ENCODE results near the gene GASK1A. TPM values are rescaled to one million over a fixed set of nuclear protein-coding genes. Genes with fewer than 3 reads are reported as not detected.

Gene GASK1A
- total and polyA plus RNA-seq, 10 of the 15 experiments (the other 5 are each of a cell fraction or from before 2014, with no cell fraction given): 0.18 TPM; not detected in 9

DNA sequence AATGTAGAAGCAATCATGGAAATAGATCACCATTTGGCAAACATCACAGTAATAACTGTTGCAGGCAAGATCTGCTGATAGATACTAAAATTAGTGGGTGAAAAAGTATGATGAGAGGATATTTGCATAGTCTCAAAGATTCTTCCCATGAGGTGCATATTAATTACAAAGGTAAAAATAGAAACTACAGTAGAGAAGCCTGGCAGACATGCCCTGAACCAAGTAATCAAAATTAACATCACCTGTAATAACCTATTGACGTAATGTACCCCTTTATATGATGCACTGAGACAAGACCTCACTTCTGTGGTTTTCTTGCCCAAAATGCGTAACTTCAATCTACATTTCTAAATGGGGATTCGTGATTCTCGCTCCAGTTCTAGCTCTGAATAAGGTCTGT, 112.4 kb downstream of the GASK1A start (continued):
- TF ChIP-seq ZNF207 (IDR thresholded peaks at IDR 0.05; ENCODE audit: borderline replicate concordance) (no peak), KAT2A (conservative IDR thresholded peaks at IDR 0.05; ENCODE audit: control insufficient read depth, low read depth, low read length) (no peak), NFYB (IDR thresholded peaks at IDR 0.05; ENCODE audit: insufficient read depth, low read depth, low read length) (no peak)

DNA sequence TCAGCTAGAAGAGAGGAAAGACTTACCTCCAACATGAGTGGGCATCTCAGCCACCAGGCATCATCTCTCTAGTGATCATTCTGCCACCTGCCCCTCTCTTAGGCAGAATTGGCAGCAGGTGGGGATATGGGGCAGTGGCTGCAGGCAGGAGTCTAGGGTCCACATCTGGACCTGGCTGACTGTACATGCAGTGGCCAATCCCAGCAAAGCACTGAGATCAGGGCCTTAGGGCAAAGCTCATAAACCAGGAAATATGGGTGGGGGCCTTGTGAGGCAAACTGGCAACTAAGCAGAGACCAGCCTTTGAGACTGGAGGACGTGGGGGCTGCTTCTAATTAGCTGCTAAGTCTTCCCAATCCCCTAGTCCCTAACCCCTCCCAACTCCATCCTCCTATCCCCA, 113.9 kb downstream of the GASK1A start:
- H2AFZ ChIP-seq (ENCODE audit: control insufficient read depth, low read depth, low read length): no peak overlapping the region
- no peak overlapping the region for H3K9ac ChIP-seq (ENCODE audit: control insufficient read depth, insufficient read depth, low read length)
- TF ChIP-seq KAT2A (conservative IDR thresholded peaks at IDR 0.05; ENCODE audit: control insufficient read depth, low read depth, low read length) (no peak), CBFB (IDR thresholded peaks at IDR 0.05; ENCODE audit: low read depth) (no peak), STAT1 (conservative IDR thresholded peaks at IDR 0.05) (no peak), TAF1 (IDR thresholded peaks at IDR 0.05; ENCODE audit: borderline replicate concordance, low read depth, low read length) (no peak), KLF5 (IDR thresholded peaks at IDR 0.05; ENCODE audit: partially characterized antibody) (no peak), ATF7 (IDR thresholded peaks at IDR 0.05; ENCODE audit: low read depth) (no peak), SUPT20H (IDR thresholded peaks at IDR 0.05; ENCODE audit: borderline replicate concordance, control insufficient read depth, low read depth, low read length) (no peak), EP300 (IDR thresholded peaks at IDR 0.05; ENCODE audit: borderline replicate concordance in 1 of 2, control insufficient read depth in 1 of 2, low read depth in 2 of 2, low read length in 2 of 2) (no peak), CHD1 (IDR thresholded peaks at IDR 0.05; ENCODE audit: low read depth, low read length) (no peak), NR2C2 (IDR thresholded peaks at IDR 0.05; ENCODE audit: borderline replicate concordance, control insufficient read depth, insufficient read length, low read depth) (no peak), NRF1 (conservative IDR thresholded peaks at IDR 0.05; ENCODE audit: low read depth, low read length) (no peak), RFX5 (IDR thresholded peaks at IDR 0.05; ENCODE audit: low read depth, low read length) (no peak), SMAD5 (IDR thresholded peaks at IDR 0.05; ENCODE audit: low read depth) (no peak), FOXK2 (IDR thresholded peaks at IDR 0.05) (no peak), MTA2 (IDR thresholded peaks at IDR 0.05; ENCODE audit: low read depth) (no peak)
- TF ChIP-seq, protein P1, sequence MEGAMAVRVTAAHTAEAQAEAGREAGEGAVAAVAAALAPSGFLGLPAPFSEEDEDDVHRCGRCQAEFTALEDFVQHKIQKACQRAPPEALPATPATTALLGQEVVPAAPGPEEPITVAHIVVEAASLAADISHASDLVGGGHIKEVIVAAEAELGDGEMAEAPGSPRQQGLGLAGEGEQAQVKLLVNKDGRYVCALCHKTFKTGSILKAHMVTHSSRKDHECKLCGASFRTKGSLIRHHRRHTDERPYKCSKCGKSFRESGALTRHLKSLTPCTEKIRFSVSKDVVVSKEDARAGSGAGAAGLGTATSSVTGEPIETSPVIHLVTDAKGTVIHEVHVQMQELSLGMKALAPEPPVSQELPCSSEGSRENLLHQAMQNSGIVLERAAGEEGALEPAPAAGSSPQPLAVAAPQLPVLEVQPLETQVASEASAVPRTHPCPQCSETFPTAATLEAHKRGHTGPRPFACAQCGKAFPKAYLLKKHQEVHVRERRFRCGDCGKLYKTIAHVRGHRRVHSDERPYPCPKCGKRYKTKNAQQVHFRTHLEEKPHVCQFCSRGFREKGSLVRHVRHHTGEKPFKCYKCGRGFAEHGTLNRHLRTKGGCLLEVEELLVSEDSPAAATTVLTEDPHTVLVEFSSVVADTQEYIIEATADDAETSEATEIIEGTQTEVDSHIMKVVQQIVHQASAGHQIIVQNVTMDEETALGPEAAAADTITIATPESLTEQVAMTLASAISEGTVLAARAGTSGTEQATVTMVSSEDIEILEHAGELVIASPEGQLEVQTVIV (IDR thresholded peaks at IDR 0.05; ENCODE audit: borderline replicate concordance, partially characterized antibody): no peak
- TF ChIP-seq, protein P2, sequence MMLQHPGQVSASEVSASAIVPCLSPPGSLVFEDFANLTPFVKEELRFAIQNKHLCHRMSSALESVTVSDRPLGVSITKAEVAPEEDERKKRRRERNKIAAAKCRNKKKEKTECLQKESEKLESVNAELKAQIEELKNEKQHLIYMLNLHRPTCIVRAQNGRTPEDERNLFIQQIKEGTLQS (IDR thresholded peaks at IDR 0.05; ENCODE audit: borderline replicate concordance, extremely low read depth, low read depth, low read length): no peak
- H3K4me2 ChIP-seq (ENCODE audit: control insufficient read depth, insufficient read depth): no peak overlapping the region
- no peak overlapping the region for H3K27ac ChIP-seq (ENCODE audit: control insufficient read depth, insufficient read depth)
- ATAC-seq (no peak), DNase-seq (ENCODE audit: low read depth, low spot score) (no peak), FAIRE-seq (no peak)
- H3K4me3 ChIP-seq: no peak overlapping the region
- RAD21 ChIA-PET (ENCODE audit: unreplicated experiment): no interaction called here
- WGBS (ENCODE audit: insufficient coverage, insufficient replicate concordance, low lambda C conversion rate, missing lambda C conversion rate): 5% methylated on average over 1 of the region's 1 CpG
- no peaks in the 10 kb centered on the region for H3K36me3 ChIP-seq (ENCODE audit: control insufficient read depth in 2 of 2, insufficient read depth in 2 of 2, low read length in 1 of 2)
- BruUV-seq (replicated peaks): no TSS peak
- H3K27me3 ChIP-seq (replicated peaks in 1 of 2; ENCODE audit: control insufficient read depth in 2 of 2, insufficient read depth in 2 of 2, low read length in 1 of 2): peaks cover 0 to 3% of the 10 kb centered on the region in 2 experiments; a peak in 2 of 4 replicates
- SMC1A ChIA-PET (ENCODE audit: uncharacterized antibody, unreplicated experiment): interaction anchor here (0.9 kb wide), 1 partner anchor 9 kb away, joined by 3 read pairs; no protein-coding TSS in a partner anchor
- no peaks in the 10 kb centered on the region for H4K20me1 ChIP-seq (ENCODE audit: control insufficient read depth, insufficient read depth)
- POLR2A ChIA-PET: no interaction called here
- no peaks in the 10 kb centered on the region for H3K79me2 ChIP-seq (ENCODE audit: control insufficient read depth, insufficient read depth, low read length)
- in situ Hi-C loops (cut with MboI): no loop called here
- intact Hi-C loops (cut with micrococcal nuclease; ENCODE audit: unreplicated experiment): no loop called here
- no peaks in the 10 kb centered on the region for H3K9me3 ChIP-seq (replicated peaks; ENCODE audit: control insufficient read depth, insufficient read depth, low read length)
- no peaks in the 10 kb centered on the region for H3K4me1 ChIP-seq (ENCODE audit: control insufficient read depth, insufficient read depth, low read length)
- CTCF ChIA-PET: no interaction called here

Measured in GM12878 (cell line).